HCT116 (cell line): Measurements from ENCODE around the gene TMEM219. TPM values are rescaled to one million over a fixed set of nuclear protein-coding genes. Genes with fewer than 3 reads are reported as not detected.

Source experiments
- ATAC-seq: fragments of 200-7000 bp; cut with Tn5 transposase; 2 replicates; pipeline ENCODE4 v1.9.1; 2020; ENCODE audit warnings: mild to moderate bottlenecking, moderate library complexity
- BruUV-seq: library from RNA; stranded (reverse); fragments of 400-500 nt; replicated peaks from 2 replicates; lab custom pipeline; 2021; lab: Mats Ljungman, UMichigan
- CTCF ChIA-PET: fragments of 300-600 bp; sonication (Branson Sonifier 250); formaldehyde crosslinking; loops from one replicate; lab custom pipeline; 2021; ENCODE audit warnings: antibody characterized with exemption; lab: Charles Lee
- POLR2A ChIA-PET: fragments of 300-600, 350-600 bp; sonication (Branson Sonifier 250); formaldehyde crosslinking; loops from one replicate; lab custom pipeline; 2021; ENCODE audit warnings: antibody characterized with exemption; lab: Charles Lee
- RAD21 ChIA-PET, 2 experiments: fragments of 300-600 bp; sonication (Branson Sonifier 250); formaldehyde crosslinking; loops; one replicate each; lab custom pipeline; 2023; ENCODE audit warnings: low total read pairs in 2 of 2; ENCODE audit not compliant: uncharacterized antibody in 2 of 2, unreplicated experiment in 2 of 2, low non-redundant PET in 1 of 2; lab: Charles Lee
- DNase-seq: peaks from one replicate; pipeline ENCODE4 v3.0.0-alpha.2; 2010; ENCODE audit warnings: low read depth, low spot score
- H2AFZ ChIP-seq: fragments of 200-600 bp; shearing (Covaris generic), sonication (generic); 2 replicates; pipeline ENCODE4 v1.6.1; 2017; ENCODE audit warnings: low read depth, mixed run types, mixed read lengths, antibody characterized with exemption, low read length; ENCODE audit not compliant: poor library complexity, severe bottlenecking
- H3K27ac ChIP-seq: 2 replicates; pipeline ENCODE4 v1.5.1; 2012; ENCODE audit warnings: low read depth, low read length
- H3K27me3 ChIP-seq: fragments of 200-600 bp; sonication (generic); 2 replicates; pipeline ENCODE4 v1.6.1; 2016; ENCODE audit warnings: mixed run types, low read length, mixed read lengths; ENCODE audit not compliant: insufficient read depth
- H3K36me3 ChIP-seq, 2 experiments: fragments of 200-500 bp in 1 of 2; fragments of 200-600 bp in 1 of 2; sonication (Bioruptor generic) in 1 of 2; sonication (generic) in 1 of 2; 2 replicates each; pipeline versions ENCODE4 v1.5.1 to v1.6.1; 2014 to 2016; ENCODE audit warnings: low read length in 2 of 2, inconsistent platforms in 1 of 2, mixed read lengths in 1 of 2, mixed run types in 1 of 2; ENCODE audit not compliant: insufficient read depth in 2 of 2, control insufficient read depth in 1 of 2
- H3K4me1 ChIP-seq, 2 experiments: fragments of 200-600 bp in 1 of 2; sonication (generic) in 1 of 2; 2 replicates each; pipeline versions ENCODE4 v1.5.1 to v1.6.1; 2012 to 2017; ENCODE audit warnings: low read length in 2 of 2, inconsistent platforms in 1 of 2, mild to moderate bottlenecking in 1 of 2, mixed read lengths in 1 of 2, mixed run types in 1 of 2, moderate library complexity in 1 of 2; ENCODE audit not compliant: insufficient read depth in 2 of 2, control insufficient read depth in 1 of 2
- H3K4me2 ChIP-seq: fragments of 200-600 bp; sonication (generic); 2 replicates; pipeline ENCODE4 v1.6.1; 2017; ENCODE audit warnings: mixed run types, low read length, mixed read lengths
- H3K4me3 ChIP-seq, 2 experiments: fragments of 200-600 bp in 1 of 2; sonication (generic) in 1 of 2; replicated peaks in 1 of 2; 2 replicates each; pipeline ENCODE4 v1.5.1; 2011 to 2016; ENCODE audit warnings: low read length in 2 of 2, control low read depth in 1 of 2, low read depth in 1 of 2, mild to moderate bottlenecking in 1 of 2, mixed read lengths in 1 of 2, mixed run types in 1 of 2
- H3K79me2 ChIP-seq: fragments of 200-600 bp; sonication (generic); 2 replicates; pipeline ENCODE4 v1.6.1; 2017; ENCODE audit warnings: mild to moderate bottlenecking, mixed run types, low read length, moderate library complexity, mixed read lengths; ENCODE audit not compliant: insufficient read depth
- H3K9ac ChIP-seq: fragments of 200-600 bp; sonication (generic); 2 replicates; pipeline ENCODE4 v1.6.1; 2016; ENCODE audit warnings: low read length, mixed read lengths
- H3K9me2 ChIP-seq: fragments of 200-600 bp; sonication (generic), shearing (Covaris generic); 2 replicates; pipeline ENCODE4 v1.6.1; 2017; ENCODE audit warnings: mixed run types, mild to moderate bottlenecking, moderate library complexity; ENCODE audit not compliant: insufficient read depth
- H3K9me3 ChIP-seq, 2 experiments: fragments of 200-500 bp in 1 of 2; fragments of 200-600 bp in 1 of 2; sonication (Bioruptor generic) in 1 of 2; sonication (generic) in 1 of 2; 2 replicates each; pipeline ENCODE4 v1.6.1; 2014 to 2017; ENCODE audit warnings: low read length in 2 of 2, mixed read lengths in 2 of 2, inconsistent platforms in 1 of 2, low read depth in 1 of 2, mild to moderate bottlenecking in 1 of 2, mixed run types in 1 of 2, moderate library complexity in 1 of 2; ENCODE audit not compliant: control insufficient read depth in 1 of 2, insufficient read depth in 1 of 2
- H4K20me1 ChIP-seq: fragments of 200-600 bp; sonication (generic), shearing (Covaris generic); 2 replicates; pipeline ENCODE4 v1.6.1; 2017; ENCODE audit warnings: mixed run types, mild to moderate bottlenecking, moderate library complexity; ENCODE audit not compliant: insufficient read depth
- ATF3 ChIP-seq: IDR thresholded peaks from 2 replicates; pipeline ENCODE4 v1.6.1; 2012
- CBX3 ChIP-seq: IDR thresholded peaks from 2 replicates; pipeline ENCODE4 v1.6.1; 2012; ENCODE audit warnings: low read depth
- CEBPB ChIP-seq: IDR thresholded peaks from 2 replicates; pipeline ENCODE4 v1.6.1; 2012; ENCODE audit warnings: low read depth
- CTCF ChIP-seq, 3 experiments: fragments of 200-600 bp in 1 of 3; sonication (generic) in 1 of 3; IDR thresholded peaks in 2 of 3; conservative IDR thresholded peaks in 1 of 3; 2 replicates each; pipeline ENCODE4 v1.5.1; 2012 to 2017; ENCODE audit warnings: low read depth in 2 of 3, low read length in 2 of 3, antibody characterized with exemption in 1 of 3, borderline replicate concordance in 1 of 3, control low read depth in 1 of 3, mild to moderate bottlenecking in 1 of 3, mixed read lengths in 1 of 3, mixed run types in 1 of 3, moderate library complexity in 1 of 3; ENCODE audit not compliant: insufficient read depth in 1 of 3
- EGR1 ChIP-seq: IDR thresholded peaks from 2 replicates; pipeline ENCODE4 v1.6.1; 2012; ENCODE audit warnings: low read depth
- EZH2 ChIP-seq: fragments of 200-600 bp; sonication (generic); IDR thresholded peaks from 2 replicates; pipeline ENCODE4 v1.6.1; 2017; ENCODE audit warnings: antibody characterized with exemption, mixed run types
- FOSL1 ChIP-seq: IDR thresholded peaks from 2 replicates; pipeline ENCODE4 v1.6.1; 2012; ENCODE audit warnings: low read depth
- JUND ChIP-seq: IDR thresholded peaks from 2 replicates; pipeline ENCODE4 v1.6.1; 2012
- MAX ChIP-seq: IDR thresholded peaks from 2 replicates; pipeline ENCODE4 v1.6.1; 2012
- POLR2A ChIP-seq: IDR thresholded peaks from 2 replicates; pipeline ENCODE4 v1.7.0; 2011; ENCODE audit warnings: borderline replicate concordance; ENCODE audit not compliant: insufficient read depth, insufficient read length; ENCODE audit errors: extremely low read depth
- RAD21 ChIP-seq: IDR thresholded peaks from 2 replicates; pipeline ENCODE4 v1.6.1; 2012; ENCODE audit warnings: low read depth, mild to moderate bottlenecking
- SIN3A ChIP-seq: IDR thresholded peaks from 2 replicates; pipeline ENCODE4 v1.6.1; 2012; ENCODE audit warnings: low read depth
- SRF ChIP-seq: IDR thresholded peaks from 2 replicates; pipeline ENCODE4 v1.6.1; 2012; ENCODE audit warnings: low read depth
- YY1 ChIP-seq: IDR thresholded peaks from 2 replicates; pipeline ENCODE4 v1.6.1; 2011; ENCODE audit warnings: low read length, low read depth, moderate library complexity, mild to moderate bottlenecking; ENCODE audit not compliant: insufficient replicate concordance; ENCODE audit errors: extremely low read depth
- ZBTB33 ChIP-seq: IDR thresholded peaks from 2 replicates; pipeline ENCODE4 v1.6.1; 2011; ENCODE audit warnings: mild to moderate bottlenecking, low read length, moderate library complexity; ENCODE audit not compliant: insufficient replicate concordance; ENCODE audit errors: extremely low read depth
- ZFX ChIP-seq: fragments of 450-650 bp; IDR thresholded peaks from 2 replicates; pipeline ENCODE4 v1.6.1; 2017
- ZNF274 ChIP-seq: fragments of 200-500 bp; sonication (Bioruptor generic); IDR thresholded peaks from 2 replicates; pipeline ENCODE4 v1.6.1; 2014; ENCODE audit warnings: mild to moderate bottlenecking, low read depth, low read length, inconsistent platforms
- intact Hi-C: fragments of 100-400 bp; cut with micrococcal nuclease; formaldehyde crosslinking; loops from 2 replicates; pipeline ENCODE4 v1.10.0; 2022
- total RNA-seq: library from RNA; stranded (reverse); gene quantifications from one replicate; pipeline ENCODE4 v1.2.1, GENCODE V29; 2021; ENCODE audit not compliant: unreplicated experiment

TMEM219 gene
- total RNA-seq, 1 experiment from 2014 or later = 75.5 TPM

GRCh38 chr16:29971304-29971703 is 9.4 kb downstream of the TMEM219 start:
- BruUV-seq = no TSS peak
- ChIA-PET CTCF (no interaction called here), RAD21 (no interaction called here), POLR2A (no interaction called here)
- TF ChIP-seq RAD21 (no peak), SIN3A (no peak), ZFX (no peak), ATF3 (no peak), YY1 (no peak)
- H3K9ac ChIP-seq = no peak overlapping the region
- H3K9me3 ChIP-seq = no peaks in the 10 kb centered on the region; a peak in 1 of 4 replicates
- H3K79me2 ChIP-seq = peaks cover 27% of the 10 kb centered on the region
- no peaks in the 10 kb centered on the region for H3K9me2 ChIP-seq
- no peak for DNase-seq
- H3K36me3 ChIP-seq = peaks cover 0 to 5% of the 10 kb centered on the region in 2 experiments; a peak in 2 of 4 replicates
- ATAC-seq = no peak
- H4K20me1 ChIP-seq = no peaks in the 10 kb centered on the region
- peaks cover 8 to 26% of the 10 kb centered on the region in 2 experiments for H3K4me1 ChIP-seq
- H3K4me3 ChIP-seq = no peak overlapping the region
- no peak overlapping the region for H3K4me2 ChIP-seq
- no peak overlapping the region for H3K27ac ChIP-seq
- H2AFZ ChIP-seq = no peak overlapping the region
- no peaks in the 10 kb centered on the region for H3K27me3 ChIP-seq
- intact Hi-C loops = loop anchor here (5.0 kb wide), 1 partner anchor 44 kb away; the partner anchor contains the start of gene KCTD13

- Histone ChIP-seq H3K79me2 (peaks cover 39% of the 10 kb centered on the region), H3K4me1 (peaks cover 8 to 26% of the 10 kb centered on the region in 2 experiments), H3K27ac (no peak overlapping the region), H3K27me3 (no peaks in the 10 kb centered on the region), H3K4me3 (no peak overlapping the region), H3K36me3 (peaks cover 1 to 6% of the 10 kb centered on the region in 2 experiments; a peak in 3 of 4 replicates), H3K9me2 (no peaks in the 10 kb centered on the region), H2AFZ (no peak overlapping the region), H4K20me1 (no peaks in the 10 kb centered on the region), H3K4me2 (no peak overlapping the region), H3K9ac (no peak overlapping the region), H3K9me3 (no peaks in the 10 kb centered on the region; a peak in 1 of 4 replicates)
- no peak for ATAC-seq
- intact Hi-C loops = loop anchor here (5.0 kb wide), 1 partner anchor 45 kb away; the partner anchor contains the start of gene KCTD13
- ChIA-PET CTCF (interaction anchor here (1.3 to 1.6 kb wide), 3 partner anchors 11 to 124 kb away, joined by 3 to 5 read pairs (median 4); partner anchors contain the start of gene TMEM219), POLR2A (interaction anchor here (1.3 to 2.3 kb wide), 2 partner anchors 14 to 28 kb away, joined by 9 to 22 read pairs; no protein-coding TSS in a partner anchor), RAD21 (interaction anchor here in 1 of 2 experiments (1.2 kb wide), 1 partner anchor 47 kb away, joined by 3 read pairs; the partner anchor contains the start of gene KCTD13)
- DNase-seq = no peak
- no TSS peak for BruUV-seq
- no peak for TF ChIP-seq JUND
- TF ChIP-seq CTCF (IDR thresholded peaks at IDR 0.05 in 2 of 3, conservative IDR thresholded peaks at IDR 0.05 in 1 of 3; ENCODE audit: borderline replicate concordance in 1 of 3, insufficient read depth in 1 of 3, low read depth in 2 of 3, low read length in 2 of 3) = no peak
- no peak for TF ChIP-seq CEBPB
- TF ChIP-seq ZBTB33 = no peak
- TF ChIP-seq ZNF274 = no peak
- no peak for TF ChIP-seq RAD21
- no peak for TF ChIP-seq ZFX
- no peak for TF ChIP-seq POLR2A
- no peak for TF ChIP-seq YY1
- TF ChIP-seq EZH2 = no peak
- TF ChIP-seq MAX = no peak
- TF ChIP-seq FOSL1 = no peak
- TF ChIP-seq CBX3 = no peak
- TF ChIP-seq EGR1 = no peak
- TF ChIP-seq SRF = no peak
Observed at GRCh38 chr16:29972500-29972899, 10.6 kb downstream of the TMEM219 start.
